GM21737 (cell line): ENCODE data around the gene RAPGEF1.

ENCODE experiments used
- ATAC-seq: cut with Tn5 transposase; IDR thresholded peaks from one replicate; pipeline ENCODE4 v1.9.1; 2021; ENCODE audit warnings: mild to moderate bottlenecking, moderate library complexity; ENCODE audit not compliant: unreplicated experiment

The RAPGEF1 gene

DNA sequence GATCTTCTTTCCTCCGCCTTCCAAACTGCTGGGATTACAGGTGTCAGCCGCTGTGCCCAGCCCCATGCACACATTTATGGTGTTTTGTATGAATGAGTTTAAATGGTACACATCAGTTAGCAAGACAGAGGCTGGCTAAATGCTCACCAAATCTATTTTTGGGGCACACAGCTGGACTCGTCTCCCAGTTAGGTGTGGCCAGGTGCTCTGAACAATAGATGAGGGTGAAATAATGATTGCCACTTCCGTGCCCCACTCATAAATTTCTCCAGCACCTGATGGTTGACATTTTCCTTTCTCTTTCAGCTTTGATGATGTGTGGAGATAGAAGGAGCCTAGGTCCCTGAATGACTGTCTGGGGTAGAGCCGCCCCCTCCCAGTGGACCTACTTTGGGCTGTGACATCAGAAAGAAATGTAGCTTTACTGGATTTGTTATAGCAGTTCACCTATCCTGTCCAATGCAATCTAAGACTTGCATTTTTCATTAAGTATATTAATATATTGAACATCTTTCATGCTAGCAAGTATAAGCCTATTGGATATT is 8.6 kb upstream of the RAPGEF1 start:
- ATAC-seq = no peak

DNA sequence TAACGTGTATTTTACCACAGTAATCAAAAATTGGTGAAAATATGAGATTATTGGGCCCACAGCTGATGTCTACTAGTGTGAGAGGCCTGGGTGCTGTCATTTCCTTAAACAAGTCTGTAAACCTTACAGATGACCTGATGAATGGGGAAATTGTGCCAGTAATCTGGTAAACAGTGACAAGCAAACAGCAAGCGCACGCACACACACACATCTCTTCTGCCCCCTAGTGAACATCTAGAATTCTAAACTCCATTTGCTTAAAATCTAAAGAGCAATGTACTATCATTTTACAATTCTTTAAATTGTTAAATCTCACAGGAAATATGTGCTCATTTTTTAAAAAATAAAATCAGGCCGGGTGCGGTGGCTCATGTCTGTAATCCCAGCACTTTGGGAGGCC is 7.5 kb upstream of the RAPGEF1 start:
- no peak for ATAC-seq

DNA sequence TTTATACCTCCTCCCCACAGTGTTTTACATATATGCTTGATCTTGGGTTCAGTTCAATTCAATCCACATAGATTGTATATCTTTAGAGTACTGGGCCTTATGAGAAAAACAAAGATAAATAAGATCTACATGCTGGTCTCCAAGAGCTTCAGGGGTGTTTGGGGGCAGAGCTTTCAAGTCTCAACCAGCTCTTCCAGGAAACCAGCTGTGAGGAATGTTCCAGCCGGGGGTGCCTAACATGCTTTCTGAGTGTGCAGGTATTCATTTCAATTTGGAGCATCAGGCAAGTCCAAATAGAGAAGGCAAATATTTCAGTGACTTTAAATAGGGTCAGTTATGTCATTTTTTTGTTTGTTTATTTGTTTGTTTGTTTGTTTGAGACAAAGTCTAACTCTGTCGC is 5.7 kb upstream of the RAPGEF1 start:
- ATAC-seq = no peak

DNA sequence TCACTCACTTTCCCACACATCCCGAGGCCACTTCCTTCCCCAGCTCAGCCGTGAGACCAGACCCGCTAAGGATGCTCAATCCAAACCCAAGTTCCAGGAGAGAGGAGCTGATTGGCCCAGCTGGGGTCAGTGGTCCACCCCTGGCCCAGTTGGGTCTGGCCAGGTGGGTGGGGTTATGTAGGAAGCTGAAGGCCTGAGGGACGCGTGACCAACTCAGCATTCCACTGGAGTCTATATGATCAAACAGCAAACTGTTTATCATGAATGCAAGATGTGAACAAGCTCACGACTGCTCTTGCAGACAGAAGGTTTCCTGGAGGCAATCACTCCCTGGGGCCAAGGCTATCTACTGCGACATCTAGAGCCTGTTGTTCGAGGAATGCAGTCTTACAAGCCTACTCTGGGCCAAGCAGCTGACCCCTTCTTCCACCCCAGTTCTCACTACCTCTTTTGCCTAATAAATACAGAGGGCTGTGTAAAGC is 4.9 kb upstream of the RAPGEF1 start:
- no peak for ATAC-seq

DNA sequence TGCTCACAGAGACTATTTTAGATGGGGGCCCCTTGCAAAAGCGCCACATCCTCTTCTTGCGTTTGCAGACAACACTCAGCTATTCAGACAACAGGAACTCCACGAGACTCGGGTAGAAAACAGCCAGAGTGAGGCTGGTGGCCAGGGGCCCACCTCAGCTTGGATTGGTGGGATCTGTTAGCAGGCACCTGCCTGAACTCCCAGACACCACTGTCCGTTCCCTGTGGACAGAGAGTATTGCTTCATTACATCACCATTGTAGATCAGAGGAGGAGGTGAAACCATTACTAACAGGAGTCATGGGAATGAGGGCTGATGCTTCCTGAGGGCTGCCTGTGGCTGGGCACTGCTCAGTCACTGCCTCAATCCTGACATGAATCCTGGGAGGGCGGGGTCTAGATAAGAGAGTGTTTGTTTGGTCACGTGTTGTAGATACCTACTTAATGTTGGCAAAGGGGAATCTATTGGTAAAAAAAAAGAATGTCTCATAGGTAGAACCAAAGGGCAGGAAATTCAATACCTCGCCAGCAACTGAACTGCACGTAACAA is 4.4 kb upstream of the RAPGEF1 start:
- ATAC-seq = no peak

DNA sequence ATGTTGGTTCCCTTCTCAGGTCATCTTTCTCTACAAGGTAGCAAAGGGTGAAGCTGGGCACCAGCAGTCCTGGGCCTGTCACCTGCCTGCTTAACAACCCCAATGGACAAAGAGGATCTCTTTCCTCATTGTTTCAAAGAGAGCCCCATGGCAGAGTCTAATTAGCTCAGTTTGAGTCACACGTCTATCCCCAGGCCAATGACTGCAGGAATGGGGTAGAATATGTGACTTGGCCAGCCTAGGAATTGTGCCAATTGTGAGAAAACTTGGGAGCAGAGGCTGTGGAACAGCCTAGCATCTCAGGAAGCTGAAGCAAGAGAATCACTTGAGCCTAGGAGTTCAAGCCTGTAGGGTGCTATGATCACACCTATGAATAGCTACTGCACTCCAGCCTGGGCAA is 3.6 kb upstream of the RAPGEF1 start:
- ATAC-seq = no peak

DNA sequence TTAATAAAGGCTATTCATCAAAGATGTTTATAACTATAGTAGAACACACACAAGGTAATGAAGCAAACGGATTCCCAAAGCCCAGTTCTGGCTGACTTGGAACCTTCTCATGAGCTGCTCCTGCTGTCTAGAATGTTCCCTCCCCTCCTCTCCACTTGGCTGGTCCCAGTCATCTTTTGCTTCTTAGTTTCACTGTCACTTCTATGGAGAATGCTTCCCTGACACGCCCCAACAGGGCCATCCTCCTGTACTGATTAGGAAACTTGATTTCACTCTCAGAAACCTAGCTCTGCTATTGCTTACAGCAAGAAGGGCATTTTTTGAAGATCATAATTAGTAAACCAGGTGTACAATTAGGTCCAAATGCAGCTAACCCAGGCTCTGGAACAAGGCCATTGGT is 3.2 kb upstream of the RAPGEF1 start:
- ATAC-seq = no peak

DNA sequence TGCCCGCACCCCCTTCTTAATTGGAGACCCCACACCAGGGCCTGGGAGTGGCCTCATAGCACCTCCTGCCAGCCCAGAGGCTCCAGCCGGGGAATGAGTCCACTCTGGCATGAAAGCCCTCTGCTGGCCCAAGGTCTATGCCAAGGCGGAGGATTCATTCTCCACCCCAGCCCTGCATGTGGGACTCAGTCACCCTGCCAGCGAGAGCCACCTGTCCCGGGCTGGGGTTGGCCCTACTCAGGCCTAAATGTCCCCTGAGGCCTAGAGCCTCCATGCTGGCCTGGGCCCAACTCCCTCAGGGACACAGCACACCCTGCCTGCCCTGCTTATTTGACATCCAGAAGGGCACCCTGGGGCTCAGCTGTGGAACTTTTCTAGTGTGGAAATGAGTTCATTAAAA is 1.0 kb upstream of the RAPGEF1 start:
- no peak for ATAC-seq

DNA sequence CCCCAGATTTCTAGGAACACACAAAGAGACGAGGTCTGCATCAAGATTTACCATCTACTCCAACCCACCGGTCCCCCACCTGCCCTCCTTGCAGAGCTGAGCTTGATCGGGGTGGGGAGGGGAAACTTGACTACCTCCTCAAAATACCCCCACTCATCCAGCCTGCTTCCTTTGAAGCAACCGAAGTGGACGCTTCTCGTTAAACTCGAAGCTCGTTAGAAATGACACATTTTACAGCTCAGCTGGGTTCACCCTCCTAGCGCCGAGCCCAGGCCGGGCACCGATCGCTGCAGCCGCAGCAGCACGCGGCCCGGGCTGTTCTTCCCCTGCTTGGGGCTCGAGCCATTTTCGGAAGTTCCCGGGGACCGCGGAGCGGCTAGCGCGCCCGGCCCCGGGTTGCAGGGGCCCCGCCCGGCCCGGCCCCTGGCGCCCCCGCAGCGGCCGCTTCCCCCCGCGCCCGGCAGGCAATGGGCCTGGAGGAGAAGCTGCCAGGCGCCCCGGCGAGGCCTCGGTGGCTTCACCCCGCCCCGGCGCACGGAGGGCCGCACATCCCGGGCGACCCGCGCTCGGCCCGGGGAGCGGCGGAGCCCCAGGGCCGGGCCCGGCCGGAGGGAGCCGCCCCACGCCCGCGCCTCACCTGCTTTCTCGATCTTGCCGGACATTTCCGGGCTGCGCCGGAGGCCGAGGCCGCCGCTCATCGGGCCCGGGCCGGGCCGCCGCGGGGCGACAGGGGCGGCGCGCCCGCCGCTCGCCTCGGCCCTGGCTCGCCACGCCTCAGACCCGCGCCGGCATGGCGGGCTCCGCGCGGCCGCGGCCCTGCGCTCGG is 530 bp downstream of the RAPGEF1 start:
- peak; percentile 21 for ATAC-seq

DNA sequence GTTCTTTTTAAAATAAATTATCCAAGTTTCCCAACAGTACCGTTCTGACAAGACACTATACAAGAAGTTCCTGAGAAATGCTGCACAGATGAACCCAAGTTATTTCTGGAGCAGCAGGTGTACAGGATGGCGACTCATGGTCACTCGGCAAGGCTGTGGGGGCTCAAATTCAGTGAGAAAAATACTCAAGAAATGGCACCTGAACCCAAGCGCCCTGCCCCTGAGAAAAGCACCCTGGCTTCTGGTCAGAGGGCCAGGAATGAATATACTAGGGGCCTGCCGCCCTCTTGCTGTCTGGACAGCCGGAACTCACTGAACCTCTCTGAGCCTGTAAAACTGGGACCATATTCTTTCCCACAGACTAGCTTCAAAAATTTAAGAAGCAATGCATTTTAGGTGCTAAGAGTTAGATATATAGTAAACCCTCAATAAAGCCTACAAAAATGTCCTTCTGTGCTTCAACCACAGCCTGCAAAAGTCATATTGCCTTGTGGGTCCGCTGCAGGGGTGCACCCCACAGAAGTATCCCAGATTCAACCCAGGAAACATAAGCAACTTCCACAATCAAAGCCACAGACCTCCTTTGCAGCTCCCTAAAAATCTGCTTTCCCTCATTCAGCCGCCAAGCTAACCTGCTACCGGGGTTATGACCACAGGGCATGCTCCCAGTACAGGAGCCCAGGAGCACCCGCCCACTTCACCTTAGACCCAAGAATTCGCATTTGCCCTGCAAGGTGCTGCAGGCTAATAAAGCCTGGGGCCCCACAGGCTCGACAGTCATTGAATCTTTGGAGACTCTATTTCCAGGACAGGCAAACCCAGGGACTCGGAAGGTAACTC is 1.4 kb downstream of the RAPGEF1 start:
- ATAC-seq = no peak

DNA sequence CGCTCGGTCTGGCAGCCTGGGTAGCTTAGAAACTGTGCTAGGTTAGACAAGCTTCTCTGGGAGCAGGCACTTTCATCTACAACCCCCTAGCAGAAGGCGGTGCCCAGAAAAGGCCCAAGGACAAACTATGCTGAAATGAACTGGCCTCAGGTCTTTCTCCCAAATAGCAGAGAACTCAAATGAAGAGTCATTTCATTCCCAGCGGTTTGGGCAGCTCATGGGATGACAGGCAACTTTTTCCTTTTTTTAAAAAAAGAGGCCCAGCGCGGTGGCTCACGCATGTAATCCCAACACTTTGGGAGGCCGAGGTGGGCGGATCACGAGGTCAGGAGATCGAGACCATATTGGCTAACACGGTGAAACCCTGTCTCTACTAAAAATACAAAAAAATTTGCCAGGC is 2.5 kb downstream of the RAPGEF1 start:
- ATAC-seq = no peak

DNA sequence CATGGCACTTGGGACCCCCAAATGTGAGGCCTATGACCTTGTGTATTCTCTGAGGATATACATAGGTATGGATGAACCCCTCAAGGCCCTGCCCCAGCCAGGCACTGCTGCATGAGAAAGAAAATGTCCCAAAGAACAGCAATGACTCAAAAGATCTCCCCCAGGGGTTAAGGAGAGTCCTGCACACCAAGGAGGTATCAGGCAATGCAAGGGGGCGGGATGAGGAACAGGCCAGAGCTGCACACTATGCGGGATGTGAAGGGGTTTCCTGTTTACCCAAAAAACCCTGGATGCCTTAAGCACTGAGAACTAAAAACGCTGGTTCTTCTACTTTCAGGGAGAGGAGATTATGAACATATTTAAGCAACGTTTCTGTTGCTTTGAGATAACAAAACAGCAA is 3.4 kb downstream of the RAPGEF1 start:
- ATAC-seq = no peak

DNA sequence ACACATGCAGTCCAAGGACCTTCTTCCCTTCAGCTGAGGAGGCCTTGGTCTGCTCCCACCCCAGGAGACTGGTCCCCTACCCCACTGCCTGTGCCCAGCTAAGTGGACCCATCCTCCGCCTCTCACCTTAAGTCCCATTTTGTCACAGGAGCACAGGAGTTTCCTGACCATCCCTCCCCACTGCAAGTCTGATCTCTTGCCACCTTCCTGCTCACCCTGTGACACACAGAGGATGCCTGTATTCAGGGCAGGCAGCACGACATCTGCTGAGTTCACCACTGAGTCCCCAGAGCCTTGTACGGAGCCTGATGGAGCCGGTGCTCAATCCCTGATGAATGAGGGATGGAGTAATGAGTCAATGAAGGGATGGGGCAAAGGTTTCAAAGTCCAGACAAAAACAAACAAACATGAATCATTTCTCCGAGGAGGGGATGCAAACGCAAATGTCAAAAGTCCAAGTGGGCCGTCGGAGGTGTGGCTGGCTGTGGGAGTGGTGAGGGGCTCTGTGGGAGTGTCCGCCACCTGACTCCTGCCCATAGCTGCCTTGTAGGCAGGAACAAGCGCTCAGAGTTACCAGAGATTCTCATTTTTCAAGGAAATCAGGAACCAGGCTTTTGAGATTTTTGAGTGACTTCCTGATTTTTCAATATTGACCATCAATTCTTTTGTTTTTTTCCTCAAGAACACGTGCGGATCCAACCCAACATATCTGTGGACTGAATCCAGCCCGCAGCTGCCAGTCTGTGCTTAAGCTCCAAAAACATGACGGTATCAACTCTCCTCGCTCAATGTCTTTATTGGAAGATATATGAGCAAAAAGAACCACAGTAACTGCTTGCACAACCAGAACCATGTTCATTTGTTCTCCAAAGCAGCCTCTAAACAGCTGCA is 4.4 kb downstream of the RAPGEF1 start:
- no peak for ATAC-seq

DNA sequence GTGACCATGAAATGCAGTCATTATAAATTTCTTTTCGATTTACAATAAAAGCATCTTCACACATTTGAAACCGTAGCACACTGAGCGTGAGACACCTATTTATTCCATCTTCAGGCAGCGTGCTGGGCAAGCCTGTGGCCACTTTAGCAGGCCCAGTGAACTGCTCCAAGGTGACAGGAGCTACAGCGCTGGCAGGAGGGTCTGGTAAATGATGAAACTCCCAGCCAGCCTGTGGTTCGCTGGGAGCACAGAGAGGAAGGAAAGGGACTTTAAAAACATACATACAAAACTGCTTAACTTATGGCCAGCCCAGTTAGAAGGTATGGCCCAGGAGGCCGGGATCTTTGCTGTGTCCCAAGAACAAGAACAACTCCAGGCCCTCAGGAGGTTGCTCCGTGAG is 5.1 kb downstream of the RAPGEF1 start:
- ATAC-seq = no peak

DNA sequence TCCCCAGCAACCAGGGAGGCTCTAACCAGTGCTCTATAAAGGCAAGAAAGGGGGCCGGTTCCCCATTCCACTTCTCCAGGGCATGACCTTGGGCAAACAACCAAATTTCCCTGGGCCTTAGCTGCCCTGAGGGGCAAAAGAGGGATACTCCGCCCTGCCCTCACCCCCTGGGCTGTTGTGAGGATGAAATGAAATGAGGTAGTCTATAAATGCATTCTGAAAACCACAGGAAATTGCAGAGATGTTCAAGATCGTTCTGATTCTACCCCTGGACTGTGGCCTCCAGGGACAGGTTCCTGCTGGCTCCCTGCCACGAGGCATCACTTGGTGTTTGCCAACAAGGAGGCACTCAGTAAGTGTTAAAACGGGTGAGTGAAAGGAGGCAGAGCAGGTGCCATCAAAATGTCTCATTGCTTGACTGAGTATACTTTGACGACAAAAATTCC is 5.7 kb downstream of the RAPGEF1 start:
- no peak for ATAC-seq

DNA sequence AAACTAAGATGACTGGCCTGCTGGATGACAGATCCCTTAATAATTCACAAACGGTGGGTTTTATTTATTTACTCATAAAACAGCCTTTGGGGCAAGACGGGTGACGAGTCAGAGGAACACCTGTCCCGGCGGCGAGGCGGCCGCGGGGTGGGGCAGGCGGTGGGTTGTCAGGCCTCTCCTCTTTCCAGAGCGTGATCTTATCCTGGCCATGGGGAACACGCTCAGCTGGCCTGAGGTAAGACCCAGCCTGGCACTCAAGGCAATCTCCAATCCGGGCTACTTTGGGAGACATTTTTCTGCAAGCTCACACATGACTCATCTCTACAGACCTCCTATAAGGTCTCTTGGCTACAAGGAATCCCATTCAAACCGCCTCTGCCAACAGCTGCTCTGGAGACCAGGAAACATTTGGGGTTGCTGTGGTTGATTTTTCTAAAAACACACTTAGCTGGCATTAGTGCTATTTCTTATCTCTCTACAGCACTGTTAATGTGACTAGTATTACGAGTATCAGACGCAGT is 6.3 kb downstream of the RAPGEF1 start:
- no peak for ATAC-seq

DNA sequence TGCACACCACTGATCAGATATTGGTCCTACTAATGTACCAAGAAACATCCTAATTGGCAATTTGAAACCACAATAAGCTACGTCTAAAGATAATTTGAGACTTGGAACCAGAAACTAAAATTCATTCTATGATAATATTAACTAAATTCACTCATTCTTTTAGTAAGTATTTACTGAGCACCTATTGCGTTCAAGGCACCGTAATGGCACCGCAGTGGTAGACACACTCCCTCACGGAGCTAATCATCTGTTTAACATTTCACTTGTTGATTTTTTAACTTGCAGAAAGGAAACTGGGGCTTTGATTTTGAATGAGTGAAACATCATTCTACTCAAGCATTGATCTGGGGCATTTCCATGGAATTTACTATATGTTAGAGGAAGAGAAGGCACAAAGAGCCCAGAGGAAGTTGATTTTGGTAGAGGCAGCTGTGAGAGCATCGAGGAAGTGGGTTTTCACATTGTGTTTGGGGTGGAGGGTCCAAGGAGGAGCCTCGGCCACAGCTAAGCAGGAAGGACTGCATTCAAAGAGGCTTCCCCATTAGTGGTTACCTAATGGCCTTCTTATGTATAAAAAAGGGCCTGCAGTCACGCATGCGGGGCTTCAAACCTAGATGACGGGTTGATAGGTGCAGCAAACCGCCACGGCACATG is 7.1 kb downstream of the RAPGEF1 start:
- no peak for ATAC-seq

DNA sequence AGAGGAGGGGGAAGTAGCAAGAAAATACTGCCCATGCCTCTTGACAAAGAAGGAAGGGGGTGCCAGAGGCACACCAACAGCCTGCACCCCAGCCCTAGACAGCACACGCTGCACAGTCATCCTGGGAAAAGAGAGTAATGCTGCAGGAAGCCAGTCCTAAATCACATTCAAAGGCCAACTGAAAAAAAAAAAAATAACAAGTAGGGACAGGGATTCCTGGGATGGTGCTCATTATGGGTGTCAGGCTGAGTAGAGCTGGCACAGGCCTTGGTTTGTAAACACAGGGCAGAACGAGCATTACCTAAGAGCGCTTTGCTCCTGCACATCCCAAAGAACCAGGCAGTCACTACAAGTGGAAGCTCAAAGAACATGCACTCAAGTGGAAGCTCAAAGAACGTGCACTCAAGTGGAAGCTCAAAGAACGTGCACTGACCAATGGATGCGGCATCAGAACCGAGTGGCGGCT is 7.8 kb downstream of the RAPGEF1 start:
- no peak for ATAC-seq

DNA sequence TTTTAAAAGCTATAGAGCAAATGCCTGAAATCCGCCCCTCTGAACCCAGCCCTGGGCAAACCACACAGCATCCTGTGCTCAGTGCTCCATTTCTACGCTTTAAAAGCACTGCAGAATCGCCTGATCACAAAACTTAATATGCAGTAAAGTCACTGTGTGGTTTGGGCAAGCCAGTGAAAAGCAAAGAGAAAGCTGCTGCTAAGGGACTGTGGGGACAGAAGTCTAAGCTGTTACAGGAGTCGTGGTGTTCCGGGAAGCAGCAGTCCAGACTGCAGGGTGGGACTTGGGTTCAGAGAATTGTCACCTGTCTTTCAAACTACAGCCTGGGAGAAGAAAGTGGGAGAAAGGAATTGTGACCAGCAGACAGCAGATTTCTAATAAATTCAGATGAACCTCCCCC is 8.2 kb downstream of the RAPGEF1 start:
- no peak for ATAC-seq

DNA sequence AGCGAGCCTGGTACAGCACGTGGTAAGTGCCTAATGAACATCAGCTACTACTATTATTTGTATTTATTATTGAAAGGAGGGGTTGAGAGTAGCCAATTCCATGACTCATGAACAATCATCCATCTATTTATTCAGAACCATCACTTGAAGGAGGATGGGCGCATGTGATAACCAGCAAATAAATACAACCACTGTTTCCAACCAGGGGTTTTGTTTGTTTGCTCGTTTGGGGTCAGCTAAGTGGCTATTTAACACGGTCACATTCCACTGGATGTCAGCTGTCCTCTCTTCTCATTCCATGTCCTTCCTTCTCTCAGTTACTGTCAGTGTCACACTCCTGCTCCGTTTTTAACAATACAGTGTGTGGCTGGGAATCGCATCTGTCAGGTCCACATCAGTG is 8.6 kb downstream of the RAPGEF1 start:
- no peak for ATAC-seq
